ENCODE results near the gene ETS1. TPM values are rescaled to one million over a fixed set of nuclear protein-coding genes. Genes with fewer than 3 reads are reported as not detected.

Gene ETS1
- total RNA-seq, 1 experiment from 2014 or later = 29.9 TPM

DNA sequence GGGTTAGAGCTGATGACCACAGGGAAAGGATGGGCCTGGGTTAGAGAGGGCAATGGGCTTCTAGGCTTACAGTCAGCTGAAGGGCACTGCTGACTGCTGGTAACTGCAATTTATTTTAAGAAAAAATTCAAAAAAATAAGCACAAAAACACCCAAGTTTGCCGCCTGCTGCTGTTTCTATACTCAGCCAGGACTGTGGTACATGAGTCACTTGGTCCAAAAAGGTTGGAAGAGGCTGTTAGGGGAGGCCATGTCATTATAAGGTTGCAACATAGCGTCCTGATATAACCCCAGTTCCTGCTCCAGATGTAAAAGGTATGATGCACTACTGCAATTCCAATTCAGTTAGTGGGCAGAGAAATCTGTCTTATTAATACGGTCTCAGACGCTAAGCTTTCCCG, 98.9 kb downstream of the ETS1 start:
- H3K9me3 Mint-ChIP-seq = no peaks in the 10 kb centered on the region
- H2AK5ac ChIP-seq (ENCODE audit: insufficient read length, low read length) = no peak overlapping the region
- no peaks in the 10 kb centered on the region for H3K9me3 ChIP-seq (ENCODE audit: control insufficient read depth, low read depth, low read length)
- no peak overlapping the region for H4K91ac ChIP-seq (ENCODE audit: insufficient read length, low read depth, low read length)
- H4K8ac ChIP-seq (replicated peaks; ENCODE audit: insufficient read length, low read depth, low read length) = no peak overlapping the region
- H4K5ac ChIP-seq (ENCODE audit: insufficient read length, low read depth, low read length) = no peak overlapping the region
- H3K9ac ChIP-seq (ENCODE audit: extremely low read depth, insufficient read length, low read length) = no peak overlapping the region
- no peak overlapping the region for H3K4ac ChIP-seq (ENCODE audit: low read depth, low read length)
- no peak overlapping the region for H3K27ac Mint-ChIP-seq
- DNase-seq = no peak
- H3K14ac ChIP-seq (ENCODE audit: insufficient read depth, low read length) = no peak overlapping the region
- no peaks in the 10 kb centered on the region for H3K79me1 ChIP-seq (ENCODE audit: insufficient read depth, low read depth, low read length, poor library complexity, severe bottlenecking)
- no peak overlapping the region for H2BK5ac ChIP-seq (ENCODE audit: insufficient read length, low read length)
- H3K4me2 ChIP-seq (ENCODE audit: insufficient read depth, insufficient read length, low read length) = no peak overlapping the region
- H3K79me2 ChIP-seq (ENCODE audit: insufficient read depth, low read length) = no peaks in the 10 kb centered on the region
- no peaks in the 10 kb centered on the region for H3K23me2 ChIP-seq (ENCODE audit: insufficient read length, low read depth, low read length, poor library complexity, severe bottlenecking)
- H3K23ac ChIP-seq (ENCODE audit: insufficient read length, low read depth, low read length) = no peak overlapping the region
- no peaks in the 10 kb centered on the region for H3K4me1 ChIP-seq (ENCODE audit: insufficient read depth, low read length)
- 0 out of 4 replicates have a peak, but pooled peaks cover 0 to 2% of the 10 kb centered on the region in 2 experiments for H3K4me1 Mint-ChIP-seq
- no peak overlapping the region for H2AFZ ChIP-seq (ENCODE audit: low read length)
- no peak overlapping the region for H2BK20ac ChIP-seq (ENCODE audit: low read depth, low read length, poor library complexity, severe bottlenecking)
- H2BK15ac ChIP-seq (ENCODE audit: low read depth, low read length) = no peak overlapping the region
- H4K20me1 ChIP-seq (ENCODE audit: control insufficient read depth, insufficient read depth, insufficient read length) = no peaks in the 10 kb centered on the region
- no peaks in the 10 kb centered on the region for H3K27me3 ChIP-seq (ENCODE audit: insufficient read depth, low read length)
- no peak overlapping the region for H3K27ac ChIP-seq (ENCODE audit: insufficient read length, low read depth, low read length)
- no peaks in the 10 kb centered on the region for H3K27me3 Mint-ChIP-seq (ENCODE audit: low read depth)
- no peak overlapping the region for H3K18ac ChIP-seq (ENCODE audit: insufficient read length, low read depth, low read length)
- TF ChIP-seq, protein P1, sequence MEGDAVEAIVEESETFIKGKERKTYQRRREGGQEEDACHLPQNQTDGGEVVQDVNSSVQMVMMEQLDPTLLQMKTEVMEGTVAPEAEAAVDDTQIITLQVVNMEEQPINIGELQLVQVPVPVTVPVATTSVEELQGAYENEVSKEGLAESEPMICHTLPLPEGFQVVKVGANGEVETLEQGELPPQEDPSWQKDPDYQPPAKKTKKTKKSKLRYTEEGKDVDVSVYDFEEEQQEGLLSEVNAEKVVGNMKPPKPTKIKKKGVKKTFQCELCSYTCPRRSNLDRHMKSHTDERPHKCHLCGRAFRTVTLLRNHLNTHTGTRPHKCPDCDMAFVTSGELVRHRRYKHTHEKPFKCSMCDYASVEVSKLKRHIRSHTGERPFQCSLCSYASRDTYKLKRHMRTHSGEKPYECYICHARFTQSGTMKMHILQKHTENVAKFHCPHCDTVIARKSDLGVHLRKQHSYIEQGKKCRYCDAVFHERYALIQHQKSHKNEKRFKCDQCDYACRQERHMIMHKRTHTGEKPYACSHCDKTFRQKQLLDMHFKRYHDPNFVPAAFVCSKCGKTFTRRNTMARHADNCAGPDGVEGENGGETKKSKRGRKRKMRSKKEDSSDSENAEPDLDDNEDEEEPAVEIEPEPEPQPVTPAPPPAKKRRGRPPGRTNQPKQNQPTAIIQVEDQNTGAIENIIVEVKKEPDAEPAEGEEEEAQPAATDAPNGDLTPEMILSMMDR (conservative IDR thresholded peaks at IDR 0.05) = no peak
- no CpG with 5 or more reads among the region's 5 CpGs for WGBS (ENCODE audit: extremely low coverage, insufficient read length, low lambda C conversion rate)
- H2BK12ac ChIP-seq (ENCODE audit: insufficient read length, low read depth, low read length) = no peak overlapping the region
- H3K56ac ChIP-seq (ENCODE audit: insufficient read length, low read depth, low read length) = no peak overlapping the region
- H3K36me3 Mint-ChIP-seq (ENCODE audit: insufficient read depth in 1 of 3, low read depth in 3 of 3) = peaks cover 3 to 35% (median 3%) of the 10 kb centered on the region in 3 experiments; a peak in 4 of 7 replicates
- no peak overlapping the region for H3K4me3 Mint-ChIP-seq
- H3T11ph ChIP-seq (ENCODE audit: low read length) = no peak overlapping the region
- no peak overlapping the region for H2BK120ac ChIP-seq (ENCODE audit: low read depth, low read length, poor library complexity, severe bottlenecking)

Measured in H9 (cell line).